ENCODE measurements around the gene TOP3A.

TOP3A gene

GRCh38 chr17:18225121-18225641 is 89.6 kb downstream of the TOP3A start, which contains the start of gene LLGL1:
LLGL1 (plus strand) TSS chr17:18225635; CDS start chr17:18225683, 48 bp downstream.
- peak; percentile 97 for DNase-seq (ENCODE audit: low read depth)
- no peak for TF ChIP-seq CTCF (IDR thresholded peaks at IDR 0.05; ENCODE audit: insufficient read depth, low read depth, low read length, missing control alignments)
- H3K4me3 ChIP-seq (ENCODE audit: low read depth, low read length), result peak within 1 kb of the TSS; percentile 53

DNA sequence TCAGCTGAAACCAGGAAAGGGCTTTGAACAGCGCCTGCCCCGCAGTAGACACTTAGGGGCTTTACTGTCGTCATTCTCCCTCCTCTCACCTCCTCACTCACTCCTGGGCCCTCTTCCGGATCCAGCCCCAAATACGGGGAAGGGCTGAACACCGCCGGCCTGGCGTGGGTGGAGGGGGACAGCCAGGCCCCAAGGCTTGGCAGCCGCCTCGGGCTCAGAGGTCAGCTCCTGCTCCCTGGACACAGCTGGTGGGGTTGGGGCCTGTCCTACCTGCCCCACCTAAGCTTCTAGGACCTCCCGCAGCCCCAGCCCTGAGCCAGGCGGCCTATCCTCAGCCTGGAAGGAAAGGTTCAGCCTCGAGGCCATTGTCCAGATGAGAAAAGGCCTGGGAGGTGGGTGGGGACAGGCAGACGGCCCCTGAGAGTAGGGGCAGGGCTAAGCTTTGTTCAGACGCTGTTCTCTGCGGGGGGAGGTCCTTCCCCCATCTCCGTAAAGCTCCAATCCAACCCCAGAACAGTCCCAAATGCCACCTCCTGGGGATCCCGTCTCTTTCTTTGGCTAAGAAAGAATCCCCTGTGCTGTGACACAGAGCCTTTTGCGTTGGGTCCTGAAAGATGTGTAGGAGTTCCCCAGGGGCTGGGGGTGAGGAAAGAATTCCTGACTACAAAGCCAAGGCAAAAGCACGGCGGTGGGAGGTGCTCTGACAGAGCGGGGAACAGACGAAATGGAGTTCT is 90.2 kb downstream of the TOP3A start:
- DNase-seq (ENCODE audit: low read depth), result no peak
- no peak overlapping the region for H3K4me3 ChIP-seq (ENCODE audit: low read depth, low read length)
- no peak for TF ChIP-seq CTCF (IDR thresholded peaks at IDR 0.05; ENCODE audit: insufficient read depth, low read depth, low read length, missing control alignments)

- no peak overlapping the region for H3K4me3 ChIP-seq (ENCODE audit: low read depth, low read length)
- DNase-seq (ENCODE audit: low read depth), result no peak
- no peak for TF ChIP-seq CTCF (IDR thresholded peaks at IDR 0.05; ENCODE audit: insufficient read depth, low read depth, low read length, missing control alignments)
Observed at GRCh38 chr17:18224053-18224386, 90.8 kb downstream of the TOP3A start.
